HG03558 (cell line): Measurements from ENCODE around the gene NANS.
"Not testable (repeated sequence)": the region's sequence is repeated elsewhere in the genome, so short reads cannot be mapped to it uniquely, and the experiment has no call there.

Source experiments
- ATAC-seq: cut with Tn5 transposase; IDR thresholded peaks from one replicate; pipeline ENCODE4 v1.9.1; 2021; ENCODE audit warnings: moderate number of reproducible peaks; ENCODE audit not compliant: unreplicated experiment; ENCODE audit errors: extremely low read depth

The NANS gene, protein sequence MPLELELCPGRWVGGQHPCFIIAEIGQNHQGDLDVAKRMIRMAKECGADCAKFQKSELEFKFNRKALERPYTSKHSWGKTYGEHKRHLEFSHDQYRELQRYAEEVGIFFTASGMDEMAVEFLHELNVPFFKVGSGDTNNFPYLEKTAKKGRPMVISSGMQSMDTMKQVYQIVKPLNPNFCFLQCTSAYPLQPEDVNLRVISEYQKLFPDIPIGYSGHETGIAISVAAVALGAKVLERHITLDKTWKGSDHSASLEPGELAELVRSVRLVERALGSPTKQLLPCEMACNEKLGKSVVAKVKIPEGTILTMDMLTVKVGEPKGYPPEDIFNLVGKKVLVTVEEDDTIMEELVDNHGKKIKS

GRCh38 chr9:98056269-98057137 is at the start of gene NANS:
Gene NANS (plus strand): TSS chr9:98056732. CDS start chr9:98056809, 77 bp downstream.
- ATAC-seq: peak; percentile 72

- ATAC-seq: no peak
These were observed 49.1 kb upstream of the NANS start for GRCh38 chr9:98007251-98007928.

GRCh38 chr9:98008764-98009163 is 47.8 kb upstream of the NANS start:
- ATAC-seq: no peak

DNA sequence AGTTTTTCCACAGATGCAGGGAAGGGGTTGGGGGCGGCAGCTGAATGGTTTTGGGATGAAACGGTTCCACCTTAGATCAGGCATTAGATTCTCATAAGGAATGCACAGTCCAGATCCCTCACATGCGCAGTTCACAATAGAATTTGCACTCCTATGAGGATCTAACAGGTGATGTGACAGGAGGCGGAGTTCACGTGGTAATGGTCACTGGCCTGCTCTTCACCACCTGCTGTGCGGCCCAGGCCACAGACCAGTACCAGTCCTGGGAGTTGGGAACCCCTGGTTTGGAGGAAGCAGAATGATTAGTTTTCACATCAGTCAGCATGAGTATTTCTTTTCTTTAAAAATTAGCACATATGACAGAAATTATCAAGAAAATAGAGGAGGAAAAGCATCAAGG is 47.1 kb upstream of the NANS start:
- ATAC-seq: no peak

- ATAC-seq: no peak
These were observed 46.6 kb upstream of the NANS start for GRCh38 chr9:98009936-98010335.

DNA sequence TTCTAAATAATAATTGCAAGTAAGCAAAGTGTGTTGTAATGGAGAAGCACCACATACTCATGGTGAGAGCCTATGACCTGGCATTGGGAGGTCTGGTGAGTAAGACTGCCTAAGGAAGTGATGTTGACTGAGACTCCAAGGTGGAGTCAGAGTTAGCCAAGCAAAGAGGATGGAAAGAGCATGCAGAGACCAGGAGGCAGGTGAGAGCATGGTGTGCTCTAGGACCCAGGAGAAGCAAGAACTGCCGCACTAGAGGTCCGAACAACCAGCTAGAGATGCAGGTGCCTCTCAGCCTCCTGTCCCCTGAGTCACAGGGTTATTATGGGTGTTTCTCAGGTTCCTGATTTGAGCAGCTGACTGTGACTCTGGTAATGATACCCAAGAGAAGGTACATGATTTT is 46.1 kb upstream of the NANS start:
- no peak for ATAC-seq

- no peak for ATAC-seq
These were observed 45.4 kb upstream of the NANS start for GRCh38 chr9:98011122-98011521.

DNA sequence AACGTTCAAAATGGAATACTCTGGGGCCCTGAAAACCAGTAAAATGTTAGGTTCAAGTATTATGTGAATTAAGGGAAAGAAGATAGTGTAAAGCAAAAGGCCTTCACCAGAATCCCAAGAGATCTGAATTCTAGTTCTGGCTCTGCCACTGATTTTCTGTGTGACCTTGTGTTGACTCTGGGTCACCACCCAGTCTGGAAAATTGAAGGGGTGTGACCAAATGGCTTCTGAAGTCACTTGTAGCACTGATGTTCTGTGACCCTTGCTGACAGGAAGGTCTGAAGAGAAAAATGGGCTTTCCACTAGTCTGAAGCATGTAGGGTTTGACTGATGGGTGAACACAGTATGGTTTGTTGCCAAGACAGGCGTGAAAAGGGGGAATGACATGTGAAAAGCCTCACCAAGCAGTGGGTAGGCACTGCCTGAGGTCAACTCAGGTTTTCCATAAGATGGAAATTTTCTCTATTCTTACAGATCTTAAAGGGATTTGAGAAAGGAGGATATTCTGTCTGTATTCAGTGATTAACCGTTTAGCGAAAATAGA is 40.3 kb upstream of the NANS start:
- no peak for ATAC-seq

DNA sequence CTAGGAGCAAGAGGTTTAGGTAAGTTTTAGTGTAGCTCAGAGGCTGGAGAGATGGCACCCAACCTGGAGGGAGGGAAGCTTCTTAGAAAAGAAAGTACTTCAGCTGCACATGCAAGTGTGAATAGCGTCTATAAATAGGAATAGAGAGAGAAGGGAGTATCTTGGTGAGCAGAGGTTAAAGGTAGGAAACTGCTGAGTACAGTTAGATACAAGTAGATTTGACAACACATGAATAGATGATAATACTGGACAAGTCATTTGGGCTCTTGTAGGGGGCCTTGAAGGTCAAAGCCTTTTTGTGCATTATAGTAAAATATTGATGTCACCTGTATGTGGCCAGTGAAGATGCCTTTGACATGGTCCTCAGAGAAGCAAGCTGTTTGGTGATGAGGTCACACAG is 39.2 kb upstream of the NANS start:
- no peak for ATAC-seq

- ATAC-seq: no peak
These were observed 38.2 kb upstream of the NANS start for GRCh38 chr9:98018347-98018746.

DNA sequence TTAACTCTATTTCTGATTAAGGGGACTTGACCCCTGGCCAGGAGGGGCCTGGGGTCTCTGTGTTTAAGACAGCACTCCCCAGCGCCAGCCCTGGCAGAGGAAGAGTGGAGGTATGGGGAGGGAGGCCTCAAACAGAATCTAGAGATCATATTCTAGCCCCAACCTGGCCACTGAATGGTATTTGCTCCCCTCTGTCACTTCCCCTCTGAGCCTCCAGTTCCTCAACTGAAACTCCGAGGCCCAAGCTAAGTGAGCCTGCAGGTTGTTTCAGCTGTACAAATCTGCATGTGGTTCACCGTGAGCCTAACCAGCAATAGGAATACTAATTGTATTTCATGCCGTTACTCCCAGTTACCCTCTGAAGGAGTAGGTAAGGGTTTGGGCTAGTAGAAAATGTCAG is 37.4 kb upstream of the NANS start:
- ATAC-seq: no peak

DNA sequence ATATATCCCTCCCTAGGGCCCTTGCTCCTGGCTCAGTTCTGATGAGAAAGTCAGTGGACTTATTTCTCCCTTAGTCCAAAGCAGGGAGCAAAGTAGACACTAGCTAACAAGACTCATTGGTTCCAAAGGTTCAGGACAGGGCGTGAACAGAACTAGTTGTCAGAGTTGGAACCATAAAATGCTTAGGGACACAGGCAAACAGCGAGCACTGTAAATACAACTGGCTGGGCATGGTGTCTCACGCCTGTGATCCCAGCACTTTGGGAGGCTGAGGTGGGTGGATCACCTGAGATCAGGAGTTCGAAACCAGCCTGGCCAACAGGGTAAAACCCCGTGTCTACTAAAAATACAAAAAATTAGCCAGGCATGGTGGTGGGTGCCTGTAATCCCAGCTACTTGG is 36.7 kb upstream of the NANS start:
- ATAC-seq: not testable (repeated sequence)

GRCh38 chr9:98020476-98021145 is 35.9 kb upstream of the NANS start:
- ATAC-seq: no peak

DNA sequence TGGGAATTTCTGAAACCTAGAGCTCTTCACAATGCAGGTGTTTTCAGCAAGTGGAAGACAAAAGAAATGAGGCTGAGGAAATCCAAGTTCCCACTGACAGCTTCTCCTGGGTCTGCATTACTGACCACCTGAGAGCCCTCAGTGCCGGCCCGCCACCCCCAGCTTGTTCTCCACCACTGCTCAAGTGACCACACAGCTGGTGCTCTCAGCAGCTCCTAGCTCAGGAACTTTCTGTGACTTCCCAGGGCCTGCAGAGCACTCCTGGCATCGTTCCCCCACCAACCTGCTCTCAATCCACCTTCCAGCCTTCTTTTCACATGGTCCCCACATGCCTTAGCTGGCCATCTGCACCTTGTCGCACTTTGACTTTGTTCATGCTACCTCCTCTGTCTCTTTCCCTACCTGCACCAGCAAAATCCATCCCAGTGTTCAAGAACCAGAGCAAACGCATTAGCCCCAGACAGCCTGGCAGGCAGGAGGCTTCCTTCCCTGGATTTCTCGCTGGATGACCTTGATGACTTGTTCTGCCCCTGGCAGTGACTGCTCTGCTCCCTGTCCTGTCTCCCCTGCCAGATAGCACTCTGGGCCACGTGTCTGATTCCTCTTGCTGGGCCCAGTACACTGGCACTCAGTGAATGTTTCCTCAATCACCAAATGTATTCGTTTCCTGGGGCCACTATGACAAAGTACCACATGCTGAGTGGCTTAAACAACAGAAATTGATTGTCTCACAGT is 35.1 kb upstream of the NANS start:
- no peak for ATAC-seq

- no peak for ATAC-seq
These were observed 34.1 kb upstream of the NANS start for GRCh38 chr9:98022447-98022846.

DNA sequence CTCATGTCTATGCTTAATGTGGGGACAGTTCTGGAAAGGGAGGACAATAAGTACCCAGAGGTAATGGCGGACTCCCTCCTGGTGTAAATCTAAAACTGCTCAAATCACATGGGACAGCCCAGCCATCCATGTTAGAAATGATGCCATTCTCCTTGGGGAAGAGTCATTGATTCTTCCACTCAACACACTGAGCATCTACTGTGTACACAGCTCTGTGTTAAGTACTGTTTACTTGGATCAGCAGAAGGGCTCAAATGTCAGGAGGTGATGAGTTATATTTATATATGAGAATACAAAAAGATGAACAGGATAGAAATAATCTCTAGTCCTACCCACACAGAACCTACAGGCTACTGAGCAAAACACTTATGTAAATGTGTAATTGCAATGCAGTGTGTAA is 31.8 kb upstream of the NANS start:
- ATAC-seq: no peak

DNA sequence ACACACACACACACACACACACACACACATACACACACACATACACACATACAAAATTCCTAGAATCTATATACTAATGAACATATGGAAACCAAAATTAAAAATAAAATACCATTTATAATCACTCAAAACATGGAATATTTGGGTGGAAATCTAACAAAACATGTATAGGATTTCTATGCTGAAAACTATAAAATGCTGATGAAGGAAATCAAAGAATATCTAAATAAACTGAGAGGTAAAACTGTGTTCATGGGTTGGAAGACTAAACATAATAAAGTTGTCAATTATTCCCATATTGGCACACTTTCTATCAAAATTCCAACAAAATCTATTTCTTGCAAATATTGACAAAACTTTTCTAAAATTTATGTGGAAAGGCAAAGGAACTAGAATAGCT is 25.4 kb upstream of the NANS start:
- no peak for ATAC-seq

DNA sequence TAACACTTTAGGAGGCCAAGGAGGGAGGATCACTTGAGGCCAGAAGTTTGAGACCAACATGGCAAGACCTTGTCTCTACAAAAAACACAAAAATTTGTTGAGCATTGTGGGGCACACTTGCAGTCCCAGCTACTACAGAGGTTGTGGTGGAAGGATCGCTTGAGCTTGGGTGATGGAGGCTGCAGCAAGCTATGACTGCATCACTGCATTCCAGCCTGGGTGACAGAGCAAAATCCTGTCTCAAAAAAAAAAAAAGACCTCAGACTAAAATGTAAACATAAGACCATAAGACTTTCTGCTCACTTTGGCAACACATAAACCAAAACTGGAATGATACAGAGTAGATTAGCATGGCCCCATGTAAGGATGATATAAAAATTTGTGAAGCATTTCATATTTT is 24.6 kb upstream of the NANS start:
- ATAC-seq: no peak
